GM21528 (cell line): ENCODE data around the gene HOXB6.

Source experiments
- ATAC-seq: cut with Tn5 transposase; IDR thresholded peaks from one replicate; pipeline ENCODE4 v1.9.1; 2021; ENCODE audit warnings: mild to moderate bottlenecking, moderate library complexity; ENCODE audit not compliant: unreplicated experiment, low FRiP score

Gene HOXB6

DNA sequence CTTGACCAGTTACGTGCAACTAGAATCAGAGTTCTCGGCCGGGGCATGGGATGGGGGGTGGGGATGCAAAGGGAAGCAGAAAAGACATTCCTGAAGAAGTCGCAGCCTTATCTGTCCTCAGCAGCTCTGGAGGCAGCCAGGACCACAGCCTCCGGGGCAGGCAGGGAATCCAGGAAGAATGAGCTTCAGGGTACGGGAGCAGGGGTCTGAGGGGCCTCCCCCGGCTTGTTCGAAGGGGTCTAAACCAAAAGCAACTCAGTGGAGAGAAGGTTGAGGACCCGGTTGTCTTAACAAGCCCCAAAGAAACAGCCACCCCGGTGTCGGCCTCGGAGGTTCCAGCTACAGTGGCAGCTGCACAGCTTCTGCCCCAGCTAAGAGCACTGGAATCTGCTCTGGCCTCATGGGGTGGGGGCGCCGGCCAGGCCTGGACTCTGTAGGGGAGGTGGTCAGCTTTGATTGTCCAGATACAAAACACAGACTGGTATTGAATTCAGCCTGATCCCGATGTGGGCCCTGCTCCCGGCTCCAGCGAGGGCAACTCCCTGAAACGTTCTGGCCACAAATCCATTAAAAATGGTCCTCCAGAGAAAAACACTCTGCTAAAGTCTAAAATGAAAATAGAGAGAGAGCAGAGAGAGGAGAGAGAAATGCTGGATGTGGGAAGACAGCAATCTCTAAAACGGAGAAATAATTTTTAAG lies 34.3 kb downstream of the HOXB6 start:
- no peak for ATAC-seq

DNA sequence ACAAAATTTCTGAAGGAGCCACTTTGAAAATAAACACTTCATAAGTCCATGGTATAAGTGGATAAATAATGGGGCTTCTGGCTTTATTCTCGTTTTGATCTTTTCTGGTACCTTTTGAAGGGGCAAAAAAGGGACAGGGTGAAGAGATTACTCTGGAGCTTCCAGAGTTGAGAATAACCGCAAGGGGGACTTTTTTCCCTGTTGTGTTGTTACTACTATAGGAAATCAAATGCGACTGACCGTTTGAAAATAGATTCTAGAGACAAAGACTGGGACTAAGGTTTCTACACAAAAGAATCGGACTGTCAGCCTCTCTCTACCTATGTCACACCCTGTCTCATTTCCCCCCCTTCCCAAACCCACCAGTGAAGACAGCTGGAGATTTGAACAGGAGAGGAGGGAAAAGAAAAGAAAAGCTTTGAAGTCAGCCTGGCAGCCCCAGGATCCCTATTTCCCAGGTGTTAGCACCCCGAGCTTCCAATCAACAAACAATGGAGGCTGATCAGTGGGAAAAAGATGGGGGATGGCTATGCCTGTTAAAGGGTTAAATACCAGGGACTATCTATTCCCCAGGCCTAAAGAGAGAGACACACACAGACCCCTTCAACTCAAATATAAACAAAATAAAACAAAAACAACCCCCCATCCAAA lies 35.0 kb downstream of the HOXB6 start:
- ATAC-seq, result no peak

DNA sequence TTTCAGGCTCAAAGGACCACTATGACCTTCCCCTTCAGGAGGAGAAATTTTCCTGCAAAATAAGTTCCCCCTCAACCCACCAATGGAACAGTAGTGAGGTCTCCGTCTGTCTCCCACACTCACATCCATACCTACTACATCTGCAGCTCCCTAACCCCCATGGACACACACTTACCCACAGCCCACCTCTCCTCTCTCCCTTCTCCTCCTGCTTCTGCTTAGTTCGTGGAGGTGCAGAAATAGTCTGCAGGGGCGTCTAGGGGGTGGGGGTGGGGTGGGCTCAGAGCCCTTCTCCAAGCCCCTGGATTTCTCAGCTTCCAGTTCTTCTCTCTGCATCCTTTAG lies 35.6 kb downstream of the HOXB6 start:
- no peak for ATAC-seq

DNA sequence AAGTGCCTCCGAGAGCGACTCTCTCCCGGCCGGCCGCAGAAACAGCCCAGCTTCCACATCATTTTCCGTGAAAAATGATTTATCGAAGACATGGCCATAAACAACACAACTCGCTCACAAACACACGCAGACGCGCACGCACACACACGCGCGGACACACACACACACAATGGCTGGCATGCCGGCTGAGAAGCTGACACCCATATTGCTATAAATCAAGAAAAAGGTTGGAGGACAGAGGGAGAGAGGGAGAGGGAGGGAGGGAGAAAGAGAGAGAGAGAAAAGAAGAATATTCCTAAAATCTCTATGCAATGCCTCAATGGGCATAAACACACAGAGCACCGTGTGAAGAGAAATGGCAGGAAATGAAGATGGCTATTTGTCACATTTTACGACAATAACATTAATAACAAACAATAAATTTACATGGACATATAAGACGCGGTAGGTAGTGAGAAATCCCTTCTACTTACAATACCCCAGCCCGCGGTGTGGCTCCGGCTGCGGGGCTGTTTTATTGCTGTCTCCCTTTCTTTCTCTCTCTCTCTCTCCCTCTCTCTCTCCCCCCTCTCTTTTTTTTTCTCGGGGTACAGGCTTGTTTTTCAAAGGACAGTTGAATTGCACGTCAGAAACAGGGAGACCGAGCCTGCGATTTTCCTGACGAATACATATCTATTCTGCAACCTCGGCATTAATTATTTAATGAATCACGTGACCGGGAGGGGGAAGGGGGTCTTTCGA lies 36.1 kb downstream of the HOXB6 start:
- ATAC-seq, result no peak

GRCh38 chr17:48567646-48568354 lies 37.0 kb downstream of the HOXB6 start:
- ATAC-seq, result no peak

DNA sequence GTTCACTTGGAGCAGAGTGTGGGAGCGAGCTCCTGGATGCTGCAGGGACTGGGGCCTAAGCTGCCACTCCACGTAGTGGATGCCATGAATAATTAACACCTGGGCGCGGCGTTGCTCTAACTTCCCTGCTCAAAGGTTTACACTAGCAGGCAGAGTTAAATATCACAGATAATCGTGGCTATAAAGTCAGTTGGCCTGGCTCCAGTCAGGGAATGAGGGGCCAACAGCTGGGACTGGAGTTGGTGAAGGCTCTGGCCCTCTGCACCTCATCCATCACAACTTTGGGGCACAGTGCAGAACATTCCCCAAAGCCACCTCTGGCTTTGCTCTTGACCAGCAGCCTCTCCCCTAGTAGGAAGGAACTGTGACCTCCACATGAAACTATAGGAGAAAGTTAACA lies 37.6 kb downstream of the HOXB6 start:
- no peak for ATAC-seq

GRCh38 chr17:48566717-48567116 lies 38.1 kb downstream of the HOXB6 start:
- ATAC-seq, result no peak

- no peak for ATAC-seq
These were observed 38.7 kb downstream of the HOXB6 start for GRCh38 chr17:48565925-48566710.

GRCh38 chr17:48565022-48565554 lies 39.7 kb downstream of the HOXB6 start:
- ATAC-seq, result no peak

- no peak for ATAC-seq
These were observed 40.4 kb downstream of the HOXB6 start for GRCh38 chr17:48564188-48565021.

GRCh38 chr17:48563867-48564187 lies 41.0 kb downstream of the HOXB6 start:
- ATAC-seq, result no peak

DNA sequence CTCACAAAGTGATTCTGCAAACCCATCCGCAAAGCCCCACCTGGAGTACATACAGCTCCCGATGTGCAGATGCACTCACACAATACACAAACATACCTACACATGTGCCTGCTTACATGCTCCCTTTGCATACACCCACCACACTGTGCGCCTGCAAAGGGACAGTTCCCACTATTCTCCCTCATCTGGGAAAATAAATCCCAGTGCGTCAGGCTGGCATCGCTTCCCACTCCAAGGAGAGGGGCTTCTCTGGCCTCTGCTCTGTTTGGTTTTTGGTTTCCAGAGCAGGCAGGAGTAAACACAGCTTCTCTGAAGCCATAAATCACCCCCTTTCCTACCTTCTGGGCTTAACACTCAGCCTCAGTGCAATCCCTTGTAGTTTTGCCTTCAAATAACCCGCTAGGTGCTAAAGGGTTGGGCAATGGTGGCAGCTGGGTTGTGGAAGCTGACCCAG lies 41.4 kb downstream of the HOXB6 start:
- ATAC-seq, result no peak

GRCh38 chr17:48562934-48563333 lies 41.9 kb downstream of the HOXB6 start:
- ATAC-seq, result no peak

DNA sequence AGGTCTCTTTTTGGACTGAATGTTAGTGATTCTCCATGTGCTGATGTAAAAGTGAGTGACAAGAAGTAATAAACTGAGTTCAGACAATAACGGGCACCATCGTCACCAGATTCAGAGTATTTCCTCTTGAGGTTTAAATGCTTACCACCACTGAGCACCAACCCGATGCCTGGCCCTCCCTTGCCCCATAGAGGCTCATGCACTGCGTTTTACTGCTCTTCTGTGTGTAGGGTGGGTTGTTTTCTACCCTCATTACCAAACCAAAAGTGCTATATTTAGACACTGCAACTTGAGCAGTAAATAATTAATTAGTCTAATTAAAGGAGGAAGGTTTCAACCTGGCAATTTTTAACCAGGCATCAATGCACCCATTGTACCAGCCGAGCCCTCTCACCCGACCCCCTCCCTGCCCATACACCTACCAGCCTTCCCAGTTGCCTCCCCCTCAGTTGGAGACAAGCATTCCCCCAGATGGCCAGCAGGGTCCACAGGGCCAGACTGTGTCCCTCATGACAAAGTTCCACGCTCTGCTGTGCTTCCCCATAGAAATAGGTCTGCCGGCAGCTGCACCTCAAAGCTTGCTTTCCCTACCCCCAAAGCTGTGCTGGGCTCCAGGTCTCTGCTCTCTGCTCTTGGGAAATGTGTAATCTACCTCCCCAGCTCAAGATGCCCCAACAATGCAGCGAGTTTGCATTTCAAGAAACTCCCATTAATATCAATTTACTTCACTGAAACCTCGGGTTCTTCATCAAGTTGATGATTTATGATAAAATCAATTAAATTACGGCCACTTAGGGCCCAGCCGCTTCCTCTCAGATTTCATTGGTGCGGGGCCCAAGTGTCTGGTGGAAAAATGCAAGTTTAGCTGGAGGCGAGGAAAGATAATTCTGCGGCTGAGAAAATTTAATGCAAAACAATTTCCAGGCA lies 42.6 kb downstream of the HOXB6 start:
- ATAC-seq, result no peak

- ATAC-seq, result no peak
These were observed 44.7 kb downstream of the HOXB6 start for GRCh38 chr17:48559840-48560817.

- ATAC-seq, result no peak
These were observed 45.5 kb downstream of the HOXB6 start for GRCh38 chr17:48559122-48559839.

GRCh38 chr17:48558831-48559121 lies 46.0 kb downstream of the HOXB6 start:
- no peak for ATAC-seq
